HG03342 (cell line): Measurements from ENCODE around the gene ZDHHC6.
"Not testable (repeated sequence)": the region's sequence is repeated elsewhere in the genome, so short reads cannot be mapped to it uniquely, and the experiment has no call there.

Experiments
- ATAC-seq: cut with Tn5 transposase; IDR thresholded peaks from one replicate; pipeline ENCODE4 v1.9.1; 2021; ENCODE audit warnings: mild to moderate bottlenecking, moderate library complexity; ENCODE audit not compliant: unreplicated experiment

ZDHHC6 gene, protein sequence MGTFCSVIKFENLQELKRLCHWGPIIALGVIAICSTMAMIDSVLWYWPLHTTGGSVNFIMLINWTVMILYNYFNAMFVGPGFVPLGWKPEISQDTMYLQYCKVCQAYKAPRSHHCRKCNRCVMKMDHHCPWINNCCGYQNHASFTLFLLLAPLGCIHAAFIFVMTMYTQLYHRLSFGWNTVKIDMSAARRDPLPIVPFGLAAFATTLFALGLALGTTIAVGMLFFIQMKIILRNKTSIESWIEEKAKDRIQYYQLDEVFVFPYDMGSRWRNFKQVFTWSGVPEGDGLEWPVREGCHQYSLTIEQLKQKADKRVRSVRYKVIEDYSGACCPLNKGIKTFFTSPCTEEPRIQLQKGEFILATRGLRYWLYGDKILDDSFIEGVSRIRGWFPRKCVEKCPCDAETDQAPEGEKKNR

DNA sequence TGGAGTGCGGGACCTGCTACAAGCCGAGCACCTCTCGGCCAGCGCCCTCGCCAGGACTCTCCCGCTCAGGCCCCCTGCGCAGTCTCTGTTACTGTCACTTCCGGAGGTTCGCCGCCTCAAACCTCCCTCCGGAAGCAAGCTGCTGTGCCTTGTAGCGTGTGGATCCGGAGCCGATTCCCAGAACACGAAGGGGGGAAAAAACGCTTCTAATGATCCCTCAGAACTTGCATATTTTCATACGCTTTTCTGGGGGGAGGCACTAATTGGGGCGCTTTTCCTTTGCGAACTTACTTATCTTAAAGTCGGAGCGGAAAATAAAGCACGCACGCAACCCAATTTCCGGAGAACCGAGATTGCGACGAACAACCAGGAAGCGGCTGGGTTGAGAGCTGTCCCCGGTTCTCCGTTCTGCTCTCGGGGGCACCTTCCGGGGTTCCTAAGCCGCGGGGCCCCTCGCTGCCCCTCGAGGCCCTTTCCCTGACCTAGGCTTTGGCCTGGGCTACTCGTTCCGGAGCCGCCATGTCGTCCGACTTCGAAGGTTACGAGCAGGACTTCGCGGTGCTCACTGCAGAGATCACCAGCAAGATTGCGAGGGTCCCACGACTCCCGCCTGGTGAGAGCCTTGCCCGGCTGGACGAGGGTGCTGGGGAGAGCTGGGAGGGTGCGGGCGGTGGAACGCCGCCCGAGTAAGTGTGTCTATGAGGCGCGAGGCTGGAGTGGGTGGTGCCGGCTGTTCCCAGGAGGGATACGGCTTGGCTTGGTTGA, at the start of gene ZDHHC6, which contains the start of gene VTI1A:
Gene ZDHHC6, minus strand, starts transcription at position 60 of the 765 bp plus-strand sequence. CDS start 1,478 bp downstream, outside the sequence.
Gene VTI1A, plus strand, starts transcription at position 361 of the 765 bp plus-strand sequence. Its CDS starts 159 bp downstream, at position 520.
- peak; percentile 89 for ATAC-seq

DNA sequence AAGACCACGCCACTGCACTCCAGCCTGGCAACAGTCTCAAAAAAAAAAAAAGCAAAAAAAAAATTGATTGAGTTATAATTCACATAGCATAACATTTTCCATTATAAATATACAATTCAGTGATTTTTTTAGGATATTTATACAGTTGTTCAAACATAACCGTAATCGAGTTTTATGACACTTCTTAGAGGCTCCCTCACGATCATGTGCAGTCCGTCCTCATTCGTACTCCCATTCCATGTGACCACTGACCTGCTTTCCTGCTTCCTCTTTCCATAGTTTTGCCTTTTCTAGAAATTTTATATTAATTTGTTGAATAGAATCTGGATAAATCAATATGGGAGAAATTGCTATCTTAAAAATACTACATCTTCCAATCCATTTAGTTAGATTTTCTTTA, 46.0 kb upstream of the ZDHHC6 start:
- ATAC-seq = no peak

DNA sequence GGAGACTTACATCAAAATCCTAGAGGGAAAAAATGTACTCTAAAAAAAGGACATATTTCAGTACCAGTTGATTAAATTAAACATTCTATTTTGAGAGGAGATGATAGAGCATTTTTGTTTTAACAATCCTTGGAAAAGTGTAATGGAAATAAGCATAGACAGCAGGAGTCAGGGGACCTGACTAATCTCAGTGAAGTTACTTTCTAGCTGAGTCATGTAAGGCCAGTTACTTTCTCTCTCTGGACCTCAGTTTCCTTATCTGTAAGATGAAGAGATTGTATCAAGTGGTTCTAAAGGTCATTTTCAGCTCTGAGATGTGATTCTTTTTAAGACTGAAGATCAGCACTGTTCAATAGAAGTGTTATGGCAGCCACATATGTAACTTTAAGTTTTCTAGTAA, 44.4 kb upstream of the ZDHHC6 start:
- no peak for ATAC-seq

DNA sequence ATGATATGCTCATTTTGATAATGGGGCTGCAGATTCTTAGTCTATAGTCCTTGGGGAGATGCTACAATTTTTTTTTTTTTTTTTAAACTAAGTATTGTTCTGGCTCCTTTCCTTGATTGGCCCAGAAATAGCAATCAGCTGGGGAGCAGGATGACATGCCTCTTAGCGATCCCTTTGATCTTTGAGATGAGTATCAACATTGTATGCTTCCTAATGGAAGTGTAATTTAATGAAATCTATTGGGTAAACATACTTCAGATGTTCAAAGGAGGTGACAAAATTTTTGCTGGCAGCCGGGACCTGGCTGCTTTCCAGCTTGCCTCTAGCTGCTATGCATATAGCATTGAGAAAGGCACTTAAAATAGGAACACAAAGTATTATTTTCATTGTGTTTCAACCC, 43.8 kb upstream of the ZDHHC6 start:
- ATAC-seq = no peak

DNA sequence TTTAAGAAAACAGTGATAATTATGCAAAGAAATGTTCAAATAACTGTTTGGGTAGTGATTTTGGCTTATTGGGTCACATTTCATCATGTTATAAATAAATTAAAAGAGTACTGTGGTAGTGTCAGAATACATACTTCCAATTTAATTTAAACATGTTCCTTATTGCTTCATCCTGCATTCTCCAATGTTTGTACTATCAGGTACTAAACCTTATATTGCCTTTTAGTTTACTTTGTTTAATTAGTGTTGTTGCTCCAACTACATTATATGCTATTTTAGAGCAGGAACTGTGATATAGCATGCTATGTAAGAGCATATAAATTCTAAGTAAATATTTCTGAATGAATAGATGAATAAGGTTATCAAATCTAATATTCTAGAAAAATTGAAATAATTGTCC, 41.2 kb upstream of the ZDHHC6 start:
- ATAC-seq = no peak

DNA sequence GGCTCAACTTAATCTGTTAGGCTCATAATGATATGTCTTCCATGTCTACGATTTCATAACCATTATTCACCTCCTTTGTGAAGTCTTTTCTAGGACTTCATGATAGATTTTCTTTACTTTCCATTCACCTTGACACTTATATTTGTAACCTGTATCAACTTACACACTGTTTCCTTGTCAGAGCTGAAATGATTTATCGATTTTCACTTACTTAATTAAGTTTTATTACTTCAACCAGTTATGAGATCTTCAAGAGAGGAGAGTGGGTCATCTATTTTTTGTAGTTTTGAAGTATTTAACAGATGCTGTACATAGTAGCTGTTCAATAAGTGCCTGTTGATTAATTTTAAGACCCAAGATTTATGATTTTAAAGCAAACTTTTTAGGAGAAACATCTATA, 37.7 kb upstream of the ZDHHC6 start:
- no peak for ATAC-seq

DNA sequence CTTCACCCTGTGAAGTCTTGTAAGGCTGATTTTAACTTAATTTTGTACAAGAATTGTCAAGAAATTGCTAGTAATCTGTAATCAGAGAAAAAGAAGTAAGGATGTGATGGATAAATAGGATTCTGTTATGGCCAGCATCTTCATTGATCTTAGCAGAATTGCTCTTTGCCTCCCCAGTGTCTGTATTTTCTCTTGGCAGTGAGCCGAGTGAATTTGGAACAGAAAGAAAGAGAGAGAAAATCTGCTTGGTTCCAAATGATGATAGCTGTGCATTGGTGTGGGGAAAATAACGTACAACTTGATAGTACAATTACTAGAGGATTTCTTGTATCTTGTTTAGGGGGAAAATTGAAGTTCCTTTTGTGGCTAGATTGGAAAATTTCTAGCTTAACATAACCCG, 34.9 kb upstream of the ZDHHC6 start:
- ATAC-seq = no peak

DNA sequence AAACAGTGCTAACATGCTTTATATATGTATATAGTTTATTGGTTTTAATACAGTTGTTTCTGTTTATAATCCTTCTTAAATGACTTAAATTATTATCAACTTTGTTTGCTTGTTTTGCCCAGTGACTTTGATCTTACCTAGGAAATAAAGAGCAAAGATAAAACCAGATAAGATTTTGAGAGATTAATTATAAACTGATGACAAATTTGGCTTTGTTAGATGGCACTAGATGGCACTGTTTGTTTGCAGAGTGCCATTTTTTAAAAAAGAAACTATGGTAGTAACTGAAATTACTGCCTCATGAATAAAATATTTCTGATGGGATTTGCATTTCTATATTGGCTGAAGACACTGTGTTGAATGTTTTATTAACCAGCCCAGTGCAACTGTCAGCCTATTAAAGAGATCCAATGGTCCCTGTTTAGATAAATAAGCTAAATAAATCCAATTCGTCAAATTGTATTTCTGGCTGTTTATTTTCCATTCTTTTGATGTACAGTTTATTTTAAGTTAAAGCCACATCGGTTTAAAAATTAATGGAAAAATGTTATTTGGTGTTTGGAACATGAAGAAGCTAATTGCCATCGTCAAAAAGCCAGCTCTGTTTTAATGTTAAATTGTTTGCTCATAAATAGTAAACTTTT, 29.0 kb upstream of the ZDHHC6 start:
- no peak for ATAC-seq

DNA sequence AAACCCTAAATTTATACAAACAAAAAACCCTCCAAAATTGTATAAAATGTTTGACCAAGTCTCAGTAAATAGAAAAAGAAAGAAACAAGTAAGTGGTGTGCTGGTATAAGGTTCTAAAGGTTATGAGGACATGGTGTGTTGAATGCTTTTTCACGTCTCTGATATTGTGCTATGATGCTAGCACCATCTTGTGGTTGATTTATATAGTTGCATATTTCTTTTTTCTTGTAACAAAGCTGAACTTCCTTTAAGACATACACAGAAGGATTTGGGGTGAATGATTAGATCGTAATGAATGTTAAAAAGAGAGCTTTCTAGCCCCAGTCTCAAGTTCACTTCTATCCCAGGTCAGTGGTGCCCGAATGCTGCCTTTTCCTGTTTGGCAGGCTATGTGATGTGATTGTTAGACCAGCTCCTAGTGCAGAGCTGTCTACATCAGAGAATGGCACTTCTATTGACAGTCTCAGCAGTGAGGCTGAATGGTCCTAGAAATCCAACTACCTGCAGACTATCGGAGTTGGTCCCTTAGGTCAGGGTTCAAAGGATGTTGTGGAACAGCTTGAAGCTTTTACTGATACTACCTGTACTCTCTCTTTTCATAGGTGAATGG, 25.3 kb upstream of the ZDHHC6 start:
- peak; percentile 78 for ATAC-seq

DNA sequence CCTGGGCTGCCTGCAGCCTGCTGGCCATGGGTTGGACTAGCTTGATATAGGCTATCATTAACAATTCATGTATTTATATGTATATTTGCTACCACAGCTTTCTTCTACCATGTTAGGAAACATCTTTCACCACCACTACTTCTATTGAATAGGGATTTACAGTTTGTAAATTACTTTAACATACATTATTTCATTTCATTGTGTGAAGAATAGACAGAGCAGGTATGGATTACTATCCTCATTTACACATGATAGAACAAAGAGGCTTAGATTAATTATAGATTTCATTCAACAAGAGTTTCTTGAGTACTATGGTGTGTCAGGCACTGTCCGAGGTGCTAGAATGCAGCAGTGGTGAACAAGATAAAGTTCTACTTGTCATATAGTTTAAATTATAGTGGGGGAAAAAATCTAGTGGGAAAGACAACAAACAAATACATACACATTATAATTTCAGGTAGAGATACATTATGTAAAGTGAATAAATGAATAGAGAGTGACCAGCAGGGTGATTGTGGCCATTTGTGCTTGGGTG, 20.9 kb upstream of the ZDHHC6 start:
- ATAC-seq = no peak

DNA sequence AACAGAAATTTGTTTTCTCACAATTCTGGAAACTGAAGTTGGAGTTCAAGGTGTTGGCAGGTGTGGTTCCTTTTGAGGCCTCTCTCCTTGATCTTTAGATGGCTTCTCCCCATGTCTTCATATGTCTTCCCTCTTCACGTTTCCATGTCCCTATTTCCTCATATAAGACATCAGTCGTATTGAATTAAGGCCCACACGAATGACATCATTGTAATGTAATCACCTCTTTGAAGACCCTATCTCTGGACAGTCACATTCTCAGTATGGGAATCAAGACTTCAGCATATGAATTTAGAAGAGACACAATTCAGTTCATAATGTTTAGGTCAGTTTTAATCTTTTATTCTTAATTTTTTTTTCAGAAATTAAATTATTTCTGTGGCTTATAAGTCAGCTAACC, 20.1 kb upstream of the ZDHHC6 start:
- ATAC-seq = no peak

DNA sequence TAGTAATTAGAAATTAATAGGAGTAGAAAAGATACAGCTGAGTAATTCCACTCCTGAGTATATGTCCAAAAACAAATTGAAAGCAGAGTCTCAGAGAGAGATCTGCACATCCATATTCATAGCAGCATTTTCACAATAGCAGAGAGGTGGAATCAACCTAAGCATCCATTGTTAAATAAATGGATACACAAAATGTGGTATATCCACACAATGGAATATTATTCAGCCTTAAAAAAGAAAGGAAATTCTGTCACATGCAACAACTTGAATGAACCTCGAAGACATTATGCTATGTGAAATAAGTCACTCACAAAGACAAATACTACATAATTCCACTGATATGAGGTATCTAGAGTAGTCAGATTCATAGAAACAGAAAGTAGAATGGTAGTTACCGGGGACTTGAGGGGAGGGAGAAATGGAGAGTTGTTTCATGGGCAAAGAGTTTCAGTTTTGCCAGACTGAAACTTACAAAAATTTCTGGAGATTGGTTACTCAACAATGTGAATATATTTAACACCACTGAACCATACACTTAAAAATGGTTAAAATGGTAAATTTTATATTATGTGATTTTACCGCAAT, 18.7 kb upstream of the ZDHHC6 start:
- peak; percentile 55 for ATAC-seq

DNA sequence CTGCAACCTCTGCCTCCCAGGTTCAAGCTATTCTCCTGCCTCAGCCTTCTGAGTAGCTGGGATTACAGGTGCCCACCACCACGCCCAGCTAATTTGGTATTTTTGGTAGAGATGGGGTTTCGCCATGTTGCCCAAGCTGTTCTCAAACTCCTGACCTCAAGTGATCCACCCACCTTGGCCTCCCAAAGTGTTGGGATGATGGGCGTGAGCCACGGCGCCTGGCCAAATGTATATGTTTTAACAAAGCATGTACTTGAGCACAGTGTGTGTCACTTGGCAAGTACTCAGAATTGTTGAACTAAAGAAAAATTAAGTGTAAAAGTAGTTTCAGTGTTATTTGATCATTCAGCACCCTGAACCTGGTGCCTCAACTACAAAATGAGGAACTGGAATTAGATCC, 17.4 kb upstream of the ZDHHC6 start:
- not testable (repeated sequence) for ATAC-seq

DNA sequence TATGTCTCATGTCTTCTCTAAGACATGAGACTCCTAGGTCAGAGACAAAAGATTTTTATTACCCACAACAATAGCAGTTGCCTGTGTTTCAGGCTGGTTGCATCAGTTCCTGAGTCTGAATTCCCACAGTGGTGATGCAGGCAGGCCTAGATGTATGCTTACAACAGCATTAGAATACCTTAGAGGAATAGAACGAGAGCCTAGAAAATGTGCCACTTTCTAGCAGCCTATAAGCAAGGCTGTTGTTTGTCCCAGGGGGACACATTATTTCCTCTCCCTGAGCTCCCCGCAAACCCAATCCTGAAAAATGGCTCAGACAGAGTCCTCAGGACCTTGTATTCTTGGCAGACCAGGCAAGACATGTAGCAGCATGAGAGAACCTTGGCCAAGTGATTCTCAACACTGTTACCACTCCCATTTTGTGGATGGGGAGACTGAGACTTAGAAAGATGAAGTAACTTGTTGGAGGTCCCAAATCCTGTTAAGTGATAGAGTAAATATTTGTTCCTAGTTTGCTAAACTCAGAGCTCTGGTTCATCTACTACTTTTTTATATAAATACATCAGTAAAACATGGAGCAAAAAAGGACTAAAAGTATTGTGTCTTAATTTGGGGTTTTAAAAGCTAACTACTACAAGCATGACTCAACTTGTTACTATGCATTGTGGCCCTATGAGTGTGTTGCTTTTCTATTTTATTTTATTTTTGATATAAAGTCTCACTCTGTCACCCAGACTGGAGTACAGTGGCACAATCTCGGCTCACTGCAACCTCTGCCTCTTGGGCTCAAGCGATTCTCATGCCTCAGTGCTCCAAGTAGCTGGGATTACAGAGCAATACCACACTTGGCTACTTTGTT, 14.5 kb upstream of the ZDHHC6 start:
- no peak for ATAC-seq

DNA sequence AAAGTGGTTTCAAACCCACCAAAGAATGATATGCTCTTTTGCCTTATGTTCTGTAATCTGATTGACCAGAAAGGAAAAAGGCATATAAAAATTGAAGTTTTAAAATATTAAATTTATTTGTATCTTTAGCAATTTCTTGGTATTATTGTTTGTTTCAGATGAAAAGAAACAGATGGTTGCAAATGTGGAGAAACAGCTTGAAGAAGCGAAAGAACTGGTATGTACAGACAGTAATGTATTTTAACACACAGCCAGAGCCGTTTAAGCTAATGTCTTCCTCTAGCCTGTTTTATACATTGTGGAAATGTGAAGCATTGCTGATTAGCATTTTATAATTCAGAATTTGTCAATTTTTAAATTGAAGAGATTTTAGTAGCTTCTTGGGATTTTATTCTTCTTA, 13.7 kb upstream of the ZDHHC6 start:
- ATAC-seq = no peak

DNA sequence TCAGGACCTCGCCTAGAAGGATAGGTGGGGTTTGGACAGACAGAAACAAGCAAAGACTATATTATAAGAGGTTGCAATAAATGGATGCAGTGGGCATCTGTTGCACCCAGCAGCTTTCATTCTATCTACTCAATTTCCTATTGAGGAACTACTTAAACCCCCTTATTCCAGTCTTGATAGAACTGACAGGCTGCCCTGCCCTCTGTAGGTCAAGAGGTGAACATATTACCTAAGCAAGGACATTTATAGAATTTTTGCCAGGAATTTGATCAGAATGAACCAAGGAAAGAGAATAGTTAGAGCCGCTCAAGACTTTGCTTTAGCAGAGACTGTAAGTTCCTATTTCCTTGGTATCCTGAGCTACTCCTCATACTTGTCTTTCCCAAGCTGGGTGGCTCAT, 9.8 kb upstream of the ZDHHC6 start:
- no peak for ATAC-seq

DNA sequence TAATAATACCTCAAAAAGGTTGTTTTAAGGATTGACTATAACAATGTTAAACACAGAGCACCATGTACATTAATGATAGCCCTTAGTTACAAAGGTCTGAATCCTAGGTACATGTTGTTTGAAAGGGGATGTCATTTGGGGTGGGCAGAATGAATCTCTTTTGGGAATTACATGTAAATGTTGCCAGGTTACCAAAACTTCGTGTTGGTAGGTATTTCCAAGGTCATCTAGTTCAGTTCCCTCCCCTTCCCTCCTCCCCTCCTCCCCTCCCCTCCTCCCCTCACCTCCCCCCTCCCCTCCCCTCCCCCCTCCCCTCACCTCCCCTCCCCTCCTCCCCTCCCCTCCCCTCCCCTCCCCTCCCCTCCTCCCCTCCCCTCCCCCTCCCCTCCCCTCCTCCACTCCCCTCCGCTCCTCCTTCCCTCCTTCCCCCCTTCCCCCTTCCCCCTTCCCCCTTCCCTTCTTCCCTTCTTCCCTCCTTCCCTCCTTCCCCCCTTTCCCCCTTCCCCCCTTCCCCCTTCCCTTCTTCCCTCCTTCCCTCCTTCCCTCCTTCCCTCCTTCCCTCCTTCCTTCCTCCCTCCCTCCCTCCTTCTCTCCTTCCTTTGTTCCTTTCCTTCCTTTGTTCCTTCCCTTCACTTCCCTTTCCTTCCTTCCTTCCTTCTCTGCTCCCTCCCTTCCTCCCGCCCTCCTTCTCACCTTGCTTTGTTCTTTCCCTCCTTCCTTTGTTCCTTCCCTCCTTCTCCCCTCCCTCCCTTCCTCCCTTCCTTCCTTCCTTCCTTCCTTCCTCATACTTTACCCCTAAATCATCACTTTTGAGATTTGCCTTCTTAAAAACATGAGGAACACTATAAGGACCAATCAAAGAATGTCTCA, 8.4 kb upstream of the ZDHHC6 start:
- ATAC-seq = no peak

DNA sequence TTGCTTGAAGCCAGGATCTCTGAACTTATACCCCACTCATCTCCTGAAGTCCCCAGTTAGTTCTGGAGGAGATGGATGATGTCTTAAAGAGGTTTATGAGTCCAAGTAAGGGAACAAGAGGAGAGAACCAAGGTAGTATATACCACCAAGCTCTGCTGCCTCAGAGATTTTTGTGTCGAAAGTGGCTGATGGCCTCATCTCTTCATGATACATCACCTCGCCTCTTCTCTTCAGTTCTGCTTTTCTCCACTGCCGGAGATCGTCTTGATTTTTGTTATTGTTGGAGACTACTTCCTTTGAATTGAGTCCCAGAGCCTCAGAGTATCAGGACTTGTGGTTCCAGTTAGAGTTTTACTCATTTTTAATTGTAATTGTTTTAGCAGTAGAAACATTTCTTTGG, 2.2 kb upstream of the ZDHHC6 start:
- no peak for ATAC-seq

DNA sequence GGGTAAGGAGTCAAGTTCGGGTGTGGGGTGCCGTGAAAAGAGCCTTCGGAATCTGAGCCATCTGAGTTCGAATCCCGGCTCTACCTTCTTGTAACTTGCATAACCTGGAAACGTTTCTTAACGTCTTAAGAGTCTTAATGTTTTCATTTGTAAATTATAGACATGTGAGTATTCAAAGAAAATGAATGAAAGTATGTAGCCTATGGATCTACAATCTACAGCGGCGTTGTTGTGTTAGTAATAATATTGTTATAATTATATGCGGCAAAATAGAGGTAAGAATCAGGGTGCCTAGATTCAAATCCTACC, 860 bp upstream of the ZDHHC6 start:
- no peak for ATAC-seq
